Transverse colon (tissue), 4 donors: ENCODE data around the gene ZNF318.

Source experiments
- EP300 ChIP-seq: sonication (generic); formaldehyde crosslinking; IDR thresholded peaks from one replicate; pipeline ENCODE4 v1.6.1; 2017; ENCODE audit warnings: antibody characterized with exemption, low read depth
- POLR2A ChIP-seq: fragments of 450-650 bp; IDR thresholded peaks from one replicate; pipeline ENCODE4 v1.6.1; 2016; ENCODE audit warnings: antibody characterized with exemption, mild to moderate bottlenecking, moderate library complexity
- POLR2AphosphoS5 ChIP-seq, 3 donors: sonication (generic); formaldehyde crosslinking; IDR thresholded peaks; one replicate each; pipeline ENCODE4 v1.6.1; 2016; ENCODE audit warnings: antibody characterized with exemption in 3 of 3
- TF ChIP-seq, protein P1 (sequence below), 5 experiments: fragments of 200-600 bp in 3 of 5; fragments of 450-650 bp in 2 of 5; sonication (generic) in 3 of 5; IDR thresholded peaks; 1 replicate in 2 of 5; 2 replicates in 3 of 5; pipeline ENCODE4 v1.5.1; 2016 to 2017; ENCODE audit warnings: antibody characterized with exemption in 5 of 5, inconsistent platforms in 3 of 5, mild to moderate bottlenecking in 2 of 5, moderate library complexity in 1 of 5

DNA sequence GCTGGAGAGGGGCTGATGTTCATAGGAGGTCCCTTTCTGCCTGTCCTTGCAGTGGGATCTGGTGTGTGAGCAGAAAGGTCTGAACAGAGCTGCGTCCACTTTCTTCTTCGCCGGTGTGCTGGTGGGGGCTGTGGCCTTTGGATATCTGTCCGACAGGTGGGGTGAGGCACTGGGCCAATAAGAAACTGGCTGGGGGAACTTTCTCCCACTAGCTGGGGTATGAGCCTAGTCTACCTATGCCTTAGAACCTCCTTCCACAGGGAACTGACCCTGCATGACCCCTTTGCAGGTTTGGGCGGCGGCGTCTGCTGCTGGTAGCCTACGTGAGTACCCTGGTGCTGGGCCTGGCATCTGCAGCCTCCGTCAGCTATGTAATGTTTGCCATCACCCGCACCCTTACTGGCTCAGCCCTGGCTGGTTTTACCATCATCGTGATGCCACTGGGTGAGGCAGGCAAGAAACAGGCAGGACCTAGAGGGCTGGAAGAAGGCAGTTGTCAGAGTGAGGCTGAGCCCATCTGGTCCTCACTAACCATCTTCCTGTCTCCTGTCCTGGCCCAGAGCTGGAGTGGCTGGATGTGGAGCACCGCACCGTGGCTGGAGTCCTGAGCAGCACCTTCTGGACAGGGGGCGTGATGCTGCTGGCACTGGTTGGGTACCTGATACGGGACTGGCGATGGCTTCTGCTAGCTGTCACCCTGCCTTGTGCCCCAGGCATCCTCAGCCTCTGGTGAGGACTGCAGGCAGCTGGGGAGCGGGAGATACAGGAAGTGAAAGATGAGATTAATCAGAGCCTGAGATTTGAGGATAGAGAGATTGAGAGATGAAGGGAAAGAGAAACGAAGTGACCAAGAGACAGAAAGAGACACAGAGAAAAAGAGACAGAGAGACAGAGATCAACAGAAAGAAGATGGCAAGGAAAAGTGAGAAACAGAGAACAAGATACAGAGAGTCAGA lies 69.8 kb downstream of the ZNF318 start:
- TF ChIP-seq, protein P1, sequence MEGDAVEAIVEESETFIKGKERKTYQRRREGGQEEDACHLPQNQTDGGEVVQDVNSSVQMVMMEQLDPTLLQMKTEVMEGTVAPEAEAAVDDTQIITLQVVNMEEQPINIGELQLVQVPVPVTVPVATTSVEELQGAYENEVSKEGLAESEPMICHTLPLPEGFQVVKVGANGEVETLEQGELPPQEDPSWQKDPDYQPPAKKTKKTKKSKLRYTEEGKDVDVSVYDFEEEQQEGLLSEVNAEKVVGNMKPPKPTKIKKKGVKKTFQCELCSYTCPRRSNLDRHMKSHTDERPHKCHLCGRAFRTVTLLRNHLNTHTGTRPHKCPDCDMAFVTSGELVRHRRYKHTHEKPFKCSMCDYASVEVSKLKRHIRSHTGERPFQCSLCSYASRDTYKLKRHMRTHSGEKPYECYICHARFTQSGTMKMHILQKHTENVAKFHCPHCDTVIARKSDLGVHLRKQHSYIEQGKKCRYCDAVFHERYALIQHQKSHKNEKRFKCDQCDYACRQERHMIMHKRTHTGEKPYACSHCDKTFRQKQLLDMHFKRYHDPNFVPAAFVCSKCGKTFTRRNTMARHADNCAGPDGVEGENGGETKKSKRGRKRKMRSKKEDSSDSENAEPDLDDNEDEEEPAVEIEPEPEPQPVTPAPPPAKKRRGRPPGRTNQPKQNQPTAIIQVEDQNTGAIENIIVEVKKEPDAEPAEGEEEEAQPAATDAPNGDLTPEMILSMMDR (IDR thresholded peaks at IDR 0.05), result no peak
- no peak for TF ChIP-seq POLR2AphosphoS5 (IDR thresholded peaks at IDR 0.05)
- no peak for TF ChIP-seq POLR2A
- TF ChIP-seq EP300, result no peak
